HepG2 (cell line): ENCODE measurements around the gene TOM1L2.

Source experiments
- ARNT ChIP-seq: fragments of 450-650 bp; IDR thresholded peaks from 2 replicates; pipeline ENCODE4 v1.6.1; 2017
- HNF4A ChIP-seq: sonication (generic); formaldehyde crosslinking; IDR thresholded peaks from 2 replicates; pipeline ENCODE4 v1.4.0; 2020; ENCODE audit warnings: missing genetic modification reagents

DNA sequence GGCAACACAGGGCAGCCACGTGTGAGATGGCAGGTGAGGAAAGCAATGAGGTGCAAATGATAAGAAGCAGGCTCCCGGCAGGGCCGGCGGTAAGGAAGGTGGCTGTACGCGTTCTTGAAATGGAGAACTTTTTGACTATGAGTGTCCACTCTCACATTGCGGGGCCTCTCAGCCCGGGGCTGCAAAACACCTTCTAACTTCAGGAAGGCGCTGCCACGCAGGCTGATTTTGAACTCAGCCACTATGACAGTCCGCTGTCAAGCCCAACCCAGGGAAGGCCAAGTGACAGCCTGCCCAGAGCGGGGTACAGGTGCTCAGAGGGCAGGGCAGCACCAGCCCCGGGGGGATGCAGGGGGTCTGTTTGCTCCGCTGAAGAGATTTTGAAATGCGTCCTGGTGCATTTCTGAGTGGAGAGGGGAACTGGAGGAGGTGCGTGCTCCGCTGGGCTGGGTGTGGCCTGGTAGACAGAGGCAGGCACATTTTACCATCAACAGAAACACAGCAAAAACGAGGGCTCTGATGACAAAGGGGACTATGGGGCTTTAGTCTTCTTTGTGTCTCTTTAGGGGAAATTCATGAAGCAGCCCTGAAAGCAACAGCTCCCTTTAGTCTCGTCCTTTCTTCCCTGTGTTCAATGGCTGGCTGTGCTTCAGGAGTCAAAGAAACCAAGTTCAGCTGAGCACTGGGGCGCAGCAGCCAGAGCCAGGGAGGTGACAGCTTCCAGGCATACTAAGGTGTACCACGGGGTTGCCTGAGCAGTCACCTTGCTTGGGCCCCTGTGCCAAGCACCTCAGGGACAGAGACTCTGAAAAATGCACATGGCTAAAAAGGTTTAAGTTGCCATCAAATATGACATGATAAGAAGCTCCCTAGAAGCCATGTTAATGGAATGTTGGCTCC, 120.8 kb downstream of the TOM1L2 start:
- TF ChIP-seq ARNT = no peak
- TF ChIP-seq HNF4A = no peak
